GM23338 (cell line): ENCODE results near the gene MVB12B.

Experiments used
- JUNB ChIP-seq: IDR thresholded peaks from one replicate; pipeline ENCODE4 v1.6.1; 2016; ENCODE audit warnings: antibody characterized with exemption; ENCODE audit not compliant: unreplicated experiment
- TF ChIP-seq, protein P1 (sequence below), 2 experiments: fragments of 200-600 bp in 1 of 2; sonication (generic) in 1 of 2; conservative IDR thresholded peaks; 2 replicates each; pipeline versions ENCODE4 v1.5.1 to v1.6.1; 2016 to 2017; ENCODE audit warnings: antibody characterized with exemption in 2 of 2, low read depth in 2 of 2, mild to moderate bottlenecking in 2 of 2, moderate library complexity in 1 of 2

DNA sequence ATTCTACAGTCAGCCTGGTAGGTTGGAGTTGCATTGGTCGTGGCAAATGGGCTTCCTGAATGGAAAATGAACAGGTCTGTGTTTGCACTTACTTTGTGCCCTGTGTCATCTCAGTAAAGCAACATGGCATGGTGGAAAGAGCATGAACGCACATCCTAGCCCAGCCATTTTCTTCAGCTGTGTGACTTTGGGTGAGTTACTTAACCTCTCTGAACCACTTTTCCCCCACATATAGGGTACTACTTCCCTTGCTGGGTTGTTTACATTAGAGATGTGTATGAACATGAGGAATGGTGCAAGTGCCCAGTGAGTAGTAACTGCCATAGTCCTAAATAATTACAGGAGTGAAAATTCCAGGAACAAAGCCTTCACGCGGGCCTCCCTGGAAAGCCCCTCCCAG is 83.6 kb downstream of the MVB12B start:
- TF ChIP-seq JUNB, result no peak
- TF ChIP-seq, protein P1, sequence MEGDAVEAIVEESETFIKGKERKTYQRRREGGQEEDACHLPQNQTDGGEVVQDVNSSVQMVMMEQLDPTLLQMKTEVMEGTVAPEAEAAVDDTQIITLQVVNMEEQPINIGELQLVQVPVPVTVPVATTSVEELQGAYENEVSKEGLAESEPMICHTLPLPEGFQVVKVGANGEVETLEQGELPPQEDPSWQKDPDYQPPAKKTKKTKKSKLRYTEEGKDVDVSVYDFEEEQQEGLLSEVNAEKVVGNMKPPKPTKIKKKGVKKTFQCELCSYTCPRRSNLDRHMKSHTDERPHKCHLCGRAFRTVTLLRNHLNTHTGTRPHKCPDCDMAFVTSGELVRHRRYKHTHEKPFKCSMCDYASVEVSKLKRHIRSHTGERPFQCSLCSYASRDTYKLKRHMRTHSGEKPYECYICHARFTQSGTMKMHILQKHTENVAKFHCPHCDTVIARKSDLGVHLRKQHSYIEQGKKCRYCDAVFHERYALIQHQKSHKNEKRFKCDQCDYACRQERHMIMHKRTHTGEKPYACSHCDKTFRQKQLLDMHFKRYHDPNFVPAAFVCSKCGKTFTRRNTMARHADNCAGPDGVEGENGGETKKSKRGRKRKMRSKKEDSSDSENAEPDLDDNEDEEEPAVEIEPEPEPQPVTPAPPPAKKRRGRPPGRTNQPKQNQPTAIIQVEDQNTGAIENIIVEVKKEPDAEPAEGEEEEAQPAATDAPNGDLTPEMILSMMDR (conservative IDR thresholded peaks at IDR 0.05; ENCODE audit: low read depth in 2 of 2), result no peak
